Heart left ventricle (tissue), 16 donors: ENCODE measurements around the gene STYXL1. TPM values are rescaled to one million over a fixed set of nuclear protein-coding genes. Genes with fewer than 3 reads are reported as not detected.

Source experiments
- ATAC-seq, 4 donors: fragments of 200-7000 bp; cut with Tn5 transposase; one replicate each; pipeline ENCODE4 v1.9.1; 2020 to 2022; ENCODE audit warnings: moderate library complexity in 4 of 4, mild to moderate bottlenecking in 3 of 4, moderate number of reproducible peaks in 1 of 4
- DNase-seq, 5 donors: peaks; one replicate each; pipeline ENCODE4 v3.0.0-alpha.2; 2020
- H3K27ac ChIP-seq, 12 donors: fragments of 200-600 bp; sonication (generic) in 4 of 12; one replicate each; pipeline versions ENCODE4 v1.5.0 to v1.8.0; 2016 to 2022; ENCODE audit warnings: mild to moderate bottlenecking in 2 of 12
- H3K27me3 ChIP-seq, 9 donors: fragments of 200-600 bp; sonication (generic) in 2 of 9; one replicate each; pipeline versions ENCODE4 v1.5.1 to v1.8.0; 2016 to 2022; ENCODE audit warnings: mild to moderate bottlenecking in 3 of 9
- H3K36me3 ChIP-seq, 9 donors: fragments of 200-600 bp; sonication (generic) in 2 of 9; one replicate each; pipeline versions ENCODE4 v1.5.0 to v1.8.0; 2018 to 2022; ENCODE audit warnings: mild to moderate bottlenecking in 2 of 9
- H3K4me1 ChIP-seq, 12 donors: fragments of 200-600 bp; sonication (generic) in 4 of 12; one replicate each; pipeline versions ENCODE4 v1.5.0 to v1.8.0; 2016 to 2022; ENCODE audit warnings: mild to moderate bottlenecking in 3 of 12
- H3K4me3 ChIP-seq, 12 donors: fragments of 200-600 bp; sonication (generic) in 4 of 12; one replicate each; pipeline versions ENCODE4 v1.5.0 to v1.8.0; 2017 to 2022; ENCODE audit warnings: mild to moderate bottlenecking in 9 of 12, moderate library complexity in 4 of 12
- H3K9me3 ChIP-seq, 12 donors: fragments of 200-600 bp; sonication (generic) in 4 of 12; one replicate each; pipeline versions ENCODE4 v1.5.0 to v1.8.0; 2016 to 2022; ENCODE audit warnings: mild to moderate bottlenecking in 1 of 12
- CTCF ChIP-seq, 12 donors: fragments of 200-600 bp; sonication (generic) in 4 of 12; IDR thresholded peaks; one replicate each; pipeline versions ENCODE4 v1.5.0 to v1.8.0; 2018 to 2022; ENCODE audit warnings: antibody characterized with exemption in 12 of 12, mild to moderate bottlenecking in 5 of 12
- POLR2A ChIP-seq, 2 donors: fragments of 450-650 bp; IDR thresholded peaks; one replicate each; pipeline ENCODE4 v1.6.1; 2017; ENCODE audit warnings: antibody characterized with exemption in 2 of 2, mild to moderate bottlenecking in 2 of 2, moderate library complexity in 2 of 2
- WGBS, 4 donors: extraction: QIAGEN DNeasy Blood & Tissue Kit in 2 of 4; methylation state at CpG; one replicate each; pipeline versions ENCODE4 v1.1.5 to v1.1.7; 2013 to 2018; 5-methylcytosine and 5-hydroxymethylcytosine counted together
- intact Hi-C, 10 donors: fragments of 100-400 bp; cut with DNase I; formaldehyde crosslinking; loops; one replicate each; pipeline versions ENCODE4 v1.11.1 to v1.14.2; 2022
- polyA plus RNA-seq, 2 donors: library from polyadenylated mRNA; stranded (reverse); fragments of 200-250 nt; gene quantifications; one replicate each; pipeline ENCODE4 v1.2.3, GENCODE V29; 2013
- total RNA-seq, 9 donors: library from RNA; depleted of rRNA in 2 of 9; stranded (reverse); fragments of >200 nt in 2 of 9; fragmentation: NEBNext Ultra II Directional in 3 of 9; extraction: Animal tissue kit (Norgen Biotek cat#: 25700) in 3 of 9; gene quantifications; one replicate each; pipeline versions ENCODE4 v1.1.0 to v1.2.4, GENCODE V29; 2016 to 2023
- donor health status: ischemic (EF 13 %, LVEDD 7.1; RV severe dilation, severe dysfunction).
- donor health status: healthy with polysubstance abuse.
- donor health status: DM: no; HTN: yes; CAD: no.
- donor health status: DM: no; HTN: no; CAD: no.
- donor health status: ischemic (EF 25% LVEDD 6.9; RV normal size, moderate dysfunction).
- donor health status: ischemic (EF 25% LVEDD 5.7; RV mildly dilated, moderate dysfunction).
- donor health status: healthy.
- donor health status: DM: yes; HTN: yes; CAD: no.
- donor health status: ischemic (EF 35%, LVEDD 5.7; RV mildly dilated, moderate dysfunction).
- donor health status: nonischemic (EF 11% LVEDD 7.7; RV severe dilation, severe dysfunction).
- donor health status: DM: yes; HTN: yes; CAD: no.
- donor health status: PGD.
- donor health status: ischemic (EF 29% LVEDD 5.4; RV normal size, mild dysfunction).
- donor health status: nonischemic (EF 23%, LVEDD 6.1; RV moderate dilation, normal function).

STYXL1 gene
- total and polyA plus RNA-seq, 11 donors, result 7.9 to 44.3 (median 19.1) TPM

- no peak overlapping the region for H3K27ac ChIP-seq
- peaks cover 0 to 19% (median 5%) of the 10 kb centered on the region in 12 donors for H3K9me3 ChIP-seq
- no peaks in the 10 kb centered on the region for H3K36me3 ChIP-seq
- TF ChIP-seq CTCF (IDR thresholded peaks at IDR 0.05) (no peak), POLR2A (IDR thresholded peaks at IDR 0.05) (no peak)
- H3K4me3 ChIP-seq, result no peak overlapping the region
- ATAC-seq (no peak), DNase-seq (no peak)
- WGBS, 4 donors, result 95 to 97% (median 96%) methylated on average over 33 to 35 of the region's 35 CpGs
- H3K27me3 ChIP-seq, result no peaks in the 10 kb centered on the region
- intact Hi-C loops, result no loop called here
- H3K4me1 ChIP-seq, result peaks cover 0 to 14% (median 3%) of the 10 kb centered on the region in 12 donors
Measured at GRCh38 chr7:76074306-76074971, 26.6 kb upstream of the STYXL1 start.

GRCh38 chr7:76073335-76073990 lies 25.7 kb upstream of the STYXL1 start:
- Histone ChIP-seq H3K9me3 (peaks cover 0 to 19% (median 5%) of the 10 kb centered on the region in 12 donors), H3K27me3 (no peaks in the 10 kb centered on the region), H3K4me3 (no peak overlapping the region), H3K27ac (no peak overlapping the region), H3K36me3 (no peaks in the 10 kb centered on the region), H3K4me1 (peaks cover 0 to 19% (median 4%) of the 10 kb centered on the region in 12 donors)
- WGBS, 4 donors, result 93 to 97% (median 94%) methylated on average over 44 to 45 of the region's 45 CpGs
- TF ChIP-seq CTCF (IDR thresholded peaks at IDR 0.05) (no peak), POLR2A (IDR thresholded peaks at IDR 0.05) (no peak)
- ATAC-seq, result no peak
- DNase-seq, result no peak
- intact Hi-C loops, result no loop called here

GRCh38 chr7:76072243-76073148 lies 24.7 kb upstream of the STYXL1 start:
- intact Hi-C loops, result no loop called here
- Histone ChIP-seq H3K27me3 (no peaks in the 10 kb centered on the region), H3K36me3 (peaks cover 0 to 4% (median 0%) of the 10 kb centered on the region in 9 donors), H3K9me3 (peaks cover 0 to 19% (median 5%) of the 10 kb centered on the region in 12 donors), H3K4me1 (peaks cover 0 to 23% (median 4%) of the 10 kb centered on the region in 12 donors), H3K4me3 (no peak overlapping the region), H3K27ac (peak overlapping the region in 1 of 12 donors; percentile 87)
- ATAC-seq, result no peak
- no peak for DNase-seq
- 94 to 96% (median 95%) methylated on average over 46 to 47 of the region's 47 CpGs for WGBS, 4 donors
- TF ChIP-seq POLR2A (IDR thresholded peaks at IDR 0.05) (no peak), CTCF (IDR thresholded peaks at IDR 0.05) (no peak)
